SKM-1 (cell line): Measurements from ENCODE around the gene TMEM91.
"Not testable (repeated sequence)": the region's sequence is repeated elsewhere in the genome, so short reads cannot be mapped to it uniquely, and the experiment has no call there.

Experiments used
- DNase-seq: peaks from one replicate; lab custom pipeline; 2025; ENCODE audit not compliant: unreplicated experiment; lab: John Stamatoyannopoulos, UW

TMEM91 gene

DNA sequence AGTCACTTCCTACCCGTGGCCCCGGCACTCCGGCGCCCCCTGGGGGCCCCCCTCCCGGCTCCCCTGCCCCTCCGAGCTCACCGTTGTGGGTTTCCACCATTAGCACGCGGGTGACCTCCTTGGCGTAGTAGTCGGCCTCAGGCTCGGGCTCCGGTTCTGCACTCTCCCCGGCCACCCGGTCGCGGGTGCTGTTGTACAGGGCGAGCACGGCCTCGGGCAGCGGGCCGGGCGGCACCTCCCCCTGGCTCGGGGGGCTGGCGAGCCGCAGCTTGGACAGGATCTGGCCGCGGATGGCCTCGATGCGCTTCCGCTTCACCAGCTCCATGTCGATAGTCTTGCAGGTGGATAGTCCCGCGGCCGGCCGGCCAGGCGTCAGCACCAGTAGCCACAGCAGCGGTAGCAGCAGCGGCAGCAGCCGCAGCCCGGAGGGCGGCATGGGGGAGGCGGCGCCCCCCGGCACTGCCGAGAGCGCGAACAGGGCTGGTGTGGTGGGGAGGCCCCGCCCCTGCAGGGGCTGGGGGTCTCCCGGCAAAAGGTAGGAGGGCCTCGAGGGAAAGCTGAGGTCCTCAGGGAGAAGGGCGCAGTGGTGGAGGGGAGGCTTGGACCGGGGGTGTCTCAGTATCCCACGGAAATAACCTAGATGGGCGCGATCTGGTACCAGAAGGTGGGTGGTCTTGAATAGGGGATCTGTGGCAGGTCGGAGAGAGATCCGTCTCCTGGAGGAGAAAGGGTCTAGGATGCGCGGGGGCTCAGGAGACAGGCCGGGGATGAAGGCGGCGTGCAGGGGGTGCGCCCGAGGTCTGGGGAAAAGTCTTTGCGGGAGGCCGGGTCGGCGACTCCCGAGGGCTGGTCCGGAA lies 23.5 kb upstream of the TMEM91 start:
- DNase-seq: no peak

GRCh38 chr19:41353466-41354342 lies 22.6 kb upstream of the TMEM91 start, which contains the start of gene TGFB1:
TGFB1 (minus strand) TSS chr19:41353922; CDS start chr19:41353044, 878 bp downstream.
- peak; percentile 88 for DNase-seq

GRCh38 chr19:41354343-41354953 lies 21.9 kb upstream of the TMEM91 start:
- no peak for DNase-seq

GRCh38 chr19:41355035-41355434 lies 21.3 kb upstream of the TMEM91 start:
- DNase-seq: no peak

DNA sequence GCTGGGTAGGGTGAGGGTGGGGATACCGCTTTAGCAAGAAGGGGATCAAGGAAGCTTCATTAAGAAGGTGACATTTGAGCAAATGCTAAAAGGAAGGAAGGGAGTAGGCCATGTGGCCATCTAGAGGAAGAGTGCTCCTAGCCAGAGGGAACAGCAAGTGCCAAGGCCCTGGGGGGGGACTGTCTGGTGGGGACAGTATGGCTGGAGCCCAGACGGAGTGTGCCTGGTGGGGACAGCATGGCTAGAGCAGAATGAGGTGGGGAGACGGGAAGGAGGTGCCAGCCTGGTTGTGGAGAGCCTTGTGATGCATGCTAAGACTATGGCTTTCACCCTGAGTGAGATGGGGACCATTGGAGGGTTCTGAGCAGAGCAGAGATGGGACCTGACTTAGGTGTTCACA lies 20.5 kb upstream of the TMEM91 start:
- DNase-seq: no peak

GRCh38 chr19:41356984-41357739 lies 19.2 kb upstream of the TMEM91 start:
- DNase-seq: no peak

DNA sequence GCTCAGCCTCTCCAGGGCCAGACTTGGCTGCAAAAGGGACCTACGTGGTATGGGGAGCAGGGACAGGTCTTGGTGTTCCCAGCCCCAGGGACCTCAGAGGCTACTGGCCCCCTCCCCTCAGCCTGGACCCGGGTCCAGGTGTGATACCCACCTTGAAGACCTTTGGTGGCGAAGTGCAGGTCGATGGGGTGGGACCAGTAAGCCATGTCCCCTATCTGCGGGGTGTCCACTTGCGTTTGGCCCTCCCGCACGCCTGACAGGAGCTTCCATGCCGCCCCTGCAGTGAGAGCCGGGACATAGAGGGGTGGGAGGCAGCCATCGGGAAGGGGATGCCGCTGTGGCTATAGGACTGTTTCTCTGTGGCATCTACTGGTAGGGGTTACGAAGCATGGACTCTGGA lies 18.6 kb upstream of the TMEM91 start:
- DNase-seq: no peak

DNA sequence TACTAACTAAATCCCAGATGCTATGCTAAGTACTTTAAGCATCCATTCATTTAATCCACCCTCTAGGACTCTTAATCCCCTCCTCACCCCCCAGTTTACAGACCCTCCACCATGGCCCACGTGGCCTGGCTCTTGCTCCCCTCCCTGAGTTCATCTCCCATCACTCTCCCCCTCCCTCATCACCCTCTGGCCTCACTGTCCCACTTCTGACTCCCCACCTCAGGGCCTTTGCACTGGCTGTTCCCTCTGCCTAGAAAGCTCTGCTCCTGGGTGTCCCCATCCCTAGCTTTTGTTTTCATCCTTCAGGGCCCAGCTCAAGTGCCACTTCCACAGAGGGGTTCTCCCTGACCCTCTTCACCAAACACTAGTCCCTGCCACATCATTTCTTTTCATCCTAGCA lies 16.6 kb upstream of the TMEM91 start:
- no peak for DNase-seq

DNA sequence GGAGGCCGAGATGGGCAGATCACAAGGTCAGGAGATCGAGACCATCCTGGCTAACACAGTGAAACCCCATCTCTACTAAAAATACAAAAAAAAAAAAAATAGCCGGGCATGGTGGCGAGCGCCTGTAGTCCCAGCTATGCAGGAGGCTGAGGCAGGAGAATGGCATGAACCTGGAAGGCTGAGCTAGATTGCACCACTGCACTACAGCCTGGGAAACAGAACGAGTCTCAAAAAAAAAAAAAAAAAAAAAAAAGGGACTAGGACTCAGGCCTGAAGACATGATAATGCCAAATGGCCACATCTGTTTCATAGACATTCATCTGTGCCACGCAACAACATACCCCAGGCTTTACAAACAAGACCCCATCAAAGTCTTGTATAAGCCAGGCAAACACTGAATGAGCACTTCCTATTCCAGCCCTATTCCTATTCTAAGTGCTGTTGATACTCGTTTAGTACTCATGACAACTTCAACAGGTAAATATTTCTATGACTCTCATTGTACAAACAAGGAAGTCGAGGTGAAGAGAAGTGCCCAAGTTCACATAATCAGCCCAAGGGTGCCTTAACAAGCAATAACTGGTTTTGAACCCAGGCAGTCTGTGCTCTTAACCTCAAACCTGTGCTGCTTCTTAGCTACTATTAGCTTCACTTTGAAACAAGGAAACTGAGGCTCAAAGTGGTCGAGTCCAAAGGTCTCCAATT lies 14.0 kb upstream of the TMEM91 start:
- DNase-seq: no peak

DNA sequence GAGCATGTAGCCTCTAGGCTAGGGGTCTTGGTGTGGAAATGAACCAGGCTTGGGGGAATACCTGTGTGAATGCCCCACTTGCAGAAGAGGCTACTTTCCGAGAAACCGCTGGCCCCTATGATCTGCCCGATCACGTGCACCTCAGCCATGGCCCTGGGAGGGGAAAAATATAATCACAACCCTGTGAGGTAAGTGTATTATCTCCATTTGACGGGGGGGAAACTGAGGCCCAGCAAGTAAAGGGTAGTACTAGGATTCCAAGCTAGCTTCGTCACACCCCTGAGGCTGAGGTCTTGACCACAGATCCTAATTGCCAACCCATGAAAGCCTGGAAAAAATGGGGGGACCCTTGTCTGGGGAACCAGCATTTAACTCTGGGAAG lies 13.0 kb upstream of the TMEM91 start:
- no peak for DNase-seq

DNA sequence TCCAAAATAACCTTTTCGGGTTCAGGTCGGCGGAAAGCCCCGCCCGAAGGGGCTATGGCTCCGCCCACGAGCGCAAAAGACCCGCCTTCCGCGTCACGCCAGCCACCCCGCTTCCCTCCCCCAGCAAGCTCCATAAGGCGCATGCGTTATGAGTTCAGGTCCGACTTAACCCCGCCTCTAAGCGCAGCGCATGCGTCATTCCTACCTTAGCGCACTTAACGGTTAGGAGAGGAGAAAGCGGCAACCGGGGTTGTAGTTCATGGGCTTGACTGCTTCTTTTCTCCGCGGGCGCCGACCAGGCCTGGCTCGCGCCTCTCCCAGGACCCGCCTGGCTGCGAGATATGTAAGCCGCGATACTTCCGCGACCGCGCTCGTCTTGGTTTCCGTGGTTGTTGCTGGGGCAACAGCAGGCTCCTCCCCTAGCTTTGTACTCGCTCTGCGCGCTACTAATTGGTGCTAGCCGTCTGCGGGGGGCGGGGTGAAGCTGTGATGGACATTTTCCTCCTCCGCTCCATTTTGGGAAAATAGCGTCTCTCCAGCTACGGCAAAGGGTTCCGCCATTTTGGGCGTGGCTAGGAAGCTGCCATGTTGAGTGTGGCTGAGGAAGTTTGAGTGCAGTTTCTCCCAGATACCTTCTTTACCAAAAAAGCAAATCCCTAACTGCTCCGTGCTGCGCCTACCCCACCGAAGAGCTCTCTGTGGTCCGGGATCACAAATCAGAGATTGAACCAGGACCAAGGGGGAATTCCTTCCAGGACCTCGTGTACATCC lies 12.4 kb upstream of the TMEM91 start, which contains the start of gene B9D2:
TSS of gene B9D2 (minus strand) at position 397 of the 771 bp plus-strand sequence. CDS start 630 bp downstream, outside the sequence.
- DNase-seq: peak; percentile 96

DNA sequence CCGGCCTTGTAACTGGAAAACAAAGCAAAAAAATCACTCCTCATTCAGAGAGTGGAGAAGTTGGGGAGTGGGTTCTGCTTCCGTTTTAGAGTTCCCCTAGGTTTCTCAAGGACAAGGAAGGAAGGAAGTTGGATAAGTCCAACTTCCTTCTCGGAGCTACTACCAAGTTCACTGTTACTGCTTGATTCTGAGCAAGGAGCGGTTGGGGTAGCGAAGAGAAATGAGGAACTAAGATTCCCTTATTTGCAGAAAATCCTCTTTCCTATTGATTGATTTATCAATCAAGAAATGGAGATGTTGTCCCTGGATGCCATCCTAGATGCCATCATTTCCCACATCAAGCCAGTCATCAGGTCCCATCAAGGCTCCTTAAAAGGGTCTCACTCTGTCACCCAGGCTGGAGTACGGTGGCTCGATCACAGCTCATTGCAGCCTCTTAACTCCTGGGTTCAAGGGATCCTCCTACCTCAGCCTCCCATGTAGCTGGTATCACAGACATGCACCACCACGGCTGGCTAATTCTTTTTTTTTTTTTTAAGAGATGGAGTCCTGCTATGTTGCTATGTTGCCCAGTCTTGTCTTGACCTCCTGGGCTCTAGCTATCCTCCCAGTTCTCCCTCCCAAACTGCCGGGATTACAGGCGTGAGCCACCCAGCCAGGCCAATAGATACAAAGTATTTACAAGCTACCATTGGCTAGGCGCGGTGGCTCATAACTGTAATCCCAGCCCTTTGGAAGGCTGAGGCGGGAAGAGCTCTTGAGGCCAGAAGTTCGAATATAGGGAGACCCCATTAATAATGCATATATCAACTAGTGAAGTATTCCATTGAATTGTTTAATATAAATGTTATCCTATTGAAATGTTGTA lies 11.6 kb upstream of the TMEM91 start:
- DNase-seq: peak; percentile 82

DNA sequence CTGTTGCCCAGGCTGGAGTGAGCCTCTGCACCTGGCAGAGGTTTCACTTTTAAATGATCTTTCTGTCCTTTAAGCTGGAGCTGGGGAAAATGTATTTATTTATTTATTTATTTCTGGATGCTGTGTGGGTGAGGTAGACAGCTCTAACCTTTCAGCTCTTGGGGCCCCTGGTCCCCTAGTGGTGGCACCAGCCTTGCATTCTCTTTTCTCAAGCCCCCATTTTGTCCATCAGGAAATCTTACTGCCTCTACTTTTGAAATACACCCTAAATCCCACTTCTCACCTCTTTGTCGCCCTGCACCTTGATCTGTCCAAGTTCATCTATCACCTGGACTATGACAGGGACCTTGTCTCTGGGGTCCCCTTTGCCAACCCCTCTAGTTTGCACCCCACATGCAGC lies 10.2 kb upstream of the TMEM91 start:
- DNase-seq: no peak

GRCh38 chr19:41367848-41368301 lies 8.5 kb upstream of the TMEM91 start:
- no peak for DNase-seq

DNA sequence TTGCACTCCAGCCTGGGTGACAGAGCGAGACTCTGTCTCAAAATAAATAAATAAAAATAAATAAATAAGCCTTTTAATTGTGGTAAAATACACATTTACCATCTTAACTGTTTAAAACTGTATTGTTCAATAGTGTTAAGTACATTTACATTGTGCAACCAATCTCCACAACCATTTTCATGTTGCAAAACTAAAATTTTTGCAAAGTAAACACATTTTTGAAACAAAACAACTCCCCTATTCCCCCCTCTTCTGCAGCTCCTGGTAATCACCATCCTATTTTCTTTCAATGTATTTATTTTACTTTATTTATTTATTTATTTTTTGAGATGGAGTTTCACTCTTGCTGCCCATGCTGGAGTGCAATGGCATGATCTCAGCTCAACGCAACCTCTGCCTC lies 6.6 kb upstream of the TMEM91 start:
- DNase-seq: no peak

DNA sequence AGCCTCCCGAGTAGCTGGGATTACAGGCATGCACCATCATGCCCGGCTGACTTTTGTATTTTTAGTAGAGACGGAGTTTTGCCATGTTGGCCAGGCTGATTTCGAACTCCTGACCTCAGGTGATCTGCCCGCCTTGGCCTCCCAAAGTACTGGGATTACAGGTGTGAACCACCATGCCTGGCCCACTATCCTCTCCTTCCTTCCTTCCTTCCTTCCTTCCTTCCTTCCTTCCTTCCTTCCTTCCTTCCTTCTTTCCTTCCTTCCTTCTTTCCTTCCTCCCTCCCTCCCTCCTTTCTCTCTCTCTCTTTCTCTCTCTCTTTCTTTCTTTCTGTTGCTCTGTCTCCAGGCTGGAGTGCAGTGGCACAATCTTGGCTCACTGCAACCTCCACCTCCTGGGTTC lies 5.2 kb upstream of the TMEM91 start:
- DNase-seq: not testable (repeated sequence)

DNA sequence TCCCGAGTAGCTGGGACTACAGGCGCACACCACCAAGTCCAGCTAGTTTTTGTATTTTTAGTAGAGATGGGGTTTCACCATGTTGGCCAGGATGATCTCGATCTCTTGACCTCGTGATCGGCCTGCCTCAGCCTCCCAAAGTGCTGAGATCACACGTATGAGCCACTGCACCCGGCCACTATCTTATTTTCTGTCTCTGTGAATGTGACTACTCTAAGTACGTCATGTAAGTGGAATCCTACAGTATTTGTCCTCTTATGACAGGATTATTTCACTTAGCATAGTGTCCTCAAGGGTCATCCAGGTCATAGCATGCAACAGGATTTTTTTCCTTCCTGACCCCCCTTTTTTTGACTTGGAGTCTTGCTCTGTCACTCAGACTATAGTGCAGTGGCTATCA lies 4.8 kb upstream of the TMEM91 start:
- DNase-seq: no peak

DNA sequence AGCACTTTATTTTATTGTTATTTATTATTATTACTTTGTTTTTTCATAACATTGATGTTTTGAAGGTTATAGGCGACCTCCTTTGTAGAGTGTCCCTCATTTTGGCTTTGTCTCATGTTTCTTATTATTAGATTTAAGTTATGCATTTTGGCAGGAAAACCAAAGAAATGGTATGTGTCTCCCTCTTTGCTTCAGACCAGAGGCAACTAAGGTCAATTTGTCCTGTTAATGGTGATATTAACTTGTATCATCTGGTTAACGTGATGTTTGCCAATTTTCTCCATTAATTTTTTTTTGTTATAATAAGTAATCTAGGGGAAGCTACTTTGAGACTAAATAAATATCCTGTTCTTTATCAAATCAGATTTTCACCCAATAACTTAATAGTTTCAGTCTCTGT lies 3.8 kb upstream of the TMEM91 start:
- no peak for DNase-seq
